ENCODE data around the gene ERCC6L2.

Gene ERCC6L2

GRCh38 chr9:95979446-95979845 is 104.0 kb downstream of the ERCC6L2 start:
- peaks cover 19% of the 10 kb centered on the region for H3K36me3 ChIP-seq (ENCODE audit: control insufficient read depth, low read length)
- no peak overlapping the region for H3K27ac ChIP-seq (ENCODE audit: low read depth, low read length)

GRCh38 chr9:95980262-95981125 is 105.0 kb downstream of the ERCC6L2 start:
- Histone ChIP-seq H3K9me2 (replicated peaks; ENCODE audit: control insufficient read depth, low read length) (no peaks in the 10 kb centered on the region), H3K4me3 (ENCODE audit: low read length) (no peak overlapping the region), H3K27me3 (ENCODE audit: control insufficient read depth, low read length) (no peaks in the 10 kb centered on the region), H3K27ac (ENCODE audit: low read depth, low read length) (no peak overlapping the region), H3K4me1 (ENCODE audit: control insufficient read depth, low read length) (peaks cover 9% of the 10 kb centered on the region), H3K36me3 (ENCODE audit: control insufficient read depth, low read length) (peaks cover 27% of the 10 kb centered on the region), H3K79me2 (ENCODE audit: control insufficient read depth, low read length) (no peaks in the 10 kb centered on the region), H3F3A (ENCODE audit: control insufficient read depth, insufficient read depth) (no peaks in the 10 kb centered on the region), H3K4me2 (ENCODE audit: low read length) (no peak overlapping the region), H4K20me1 (ENCODE audit: control insufficient read depth, insufficient read depth, low read depth, low read length) (no peaks in the 10 kb centered on the region), H3K9me3 (ENCODE audit: control insufficient read depth, insufficient read depth, low read length) (no peaks in the 10 kb centered on the region)
- TF ChIP-seq CTCF (IDR thresholded peaks at IDR 0.05; ENCODE audit: low read depth, low read length, poor library complexity, severe bottlenecking) (no peak), EZH2phosphoT487 (IDR thresholded peaks at IDR 0.05; ENCODE audit: borderline replicate concordance, low read length) (no peak)

More at GRCh38 chr9:95979446-95979845, 104.0 kb downstream of the ERCC6L2 start:
- H3F3A ChIP-seq (ENCODE audit: control insufficient read depth, insufficient read depth), result no peaks in the 10 kb centered on the region
- no peak overlapping the region for H3K4me3 ChIP-seq (ENCODE audit: low read length)
- H3K79me2 ChIP-seq (ENCODE audit: control insufficient read depth, low read length), result no peaks in the 10 kb centered on the region
- no peaks in the 10 kb centered on the region for H4K20me1 ChIP-seq (ENCODE audit: control insufficient read depth, insufficient read depth, low read depth, low read length)
- no peaks in the 10 kb centered on the region for H3K9me3 ChIP-seq (ENCODE audit: control insufficient read depth, insufficient read depth, low read length)
- H3K9me2 ChIP-seq (replicated peaks; ENCODE audit: control insufficient read depth, low read length), result no peaks in the 10 kb centered on the region
- no peak for TF ChIP-seq EZH2phosphoT487 (IDR thresholded peaks at IDR 0.05; ENCODE audit: borderline replicate concordance, low read length)
- TF ChIP-seq CTCF (IDR thresholded peaks at IDR 0.05; ENCODE audit: low read depth, low read length, poor library complexity, severe bottlenecking), result no peak
- H3K27me3 ChIP-seq (ENCODE audit: control insufficient read depth, low read length), result no peaks in the 10 kb centered on the region
- H3K4me2 ChIP-seq (ENCODE audit: low read length), result no peak overlapping the region
- peaks cover 9% of the 10 kb centered on the region for H3K4me1 ChIP-seq (ENCODE audit: control insufficient read depth, low read length)

GRCh38 chr9:95981761-95982390 is 106.4 kb downstream of the ERCC6L2 start:
- no peak for TF ChIP-seq CTCF (IDR thresholded peaks at IDR 0.05; ENCODE audit: low read depth, low read length, poor library complexity, severe bottlenecking)
- no peak for TF ChIP-seq EZH2phosphoT487 (IDR thresholded peaks at IDR 0.05; ENCODE audit: borderline replicate concordance, low read length)
- H3K9me2 ChIP-seq (replicated peaks; ENCODE audit: control insufficient read depth, low read length), result no peaks in the 10 kb centered on the region
- H3K27me3 ChIP-seq (ENCODE audit: control insufficient read depth, low read length), result no peaks in the 10 kb centered on the region
- H3K27ac ChIP-seq (ENCODE audit: low read depth, low read length), result no peak overlapping the region
- 0 out of 2 replicates have a peak overlapping the region, but pooled peaks have one; percentile 7 for H3K4me2 ChIP-seq (ENCODE audit: low read length)
- H3K4me3 ChIP-seq (ENCODE audit: low read length), result no peak overlapping the region
- peaks cover 36% of the 10 kb centered on the region for H3K36me3 ChIP-seq (ENCODE audit: control insufficient read depth, low read length)
- H3K79me2 ChIP-seq (ENCODE audit: control insufficient read depth, low read length), result no peaks in the 10 kb centered on the region
- no peaks in the 10 kb centered on the region for H3F3A ChIP-seq (ENCODE audit: control insufficient read depth, insufficient read depth)
- peaks cover 9% of the 10 kb centered on the region for H3K4me1 ChIP-seq (ENCODE audit: control insufficient read depth, low read length)
- peaks cover 7% of the 10 kb centered on the region; the same call in 1 of the 2 replicates for H3K9me3 ChIP-seq (ENCODE audit: control insufficient read depth, insufficient read depth, low read length)
- H4K20me1 ChIP-seq (ENCODE audit: control insufficient read depth, insufficient read depth, low read depth, low read length), result no peaks in the 10 kb centered on the region

Data from DOHH2 (cell line).